Middle frontal gyrus (tissue), 1 donor: ENCODE results near the gene NELL2.

Experiments used
- DNase-seq: peaks from one replicate; pipeline ENCODE4 v3.0.0-alpha.2; 2015; ENCODE audit warnings: low spot score; ENCODE audit errors: extremely low spot score

The NELL2 gene

DNA sequence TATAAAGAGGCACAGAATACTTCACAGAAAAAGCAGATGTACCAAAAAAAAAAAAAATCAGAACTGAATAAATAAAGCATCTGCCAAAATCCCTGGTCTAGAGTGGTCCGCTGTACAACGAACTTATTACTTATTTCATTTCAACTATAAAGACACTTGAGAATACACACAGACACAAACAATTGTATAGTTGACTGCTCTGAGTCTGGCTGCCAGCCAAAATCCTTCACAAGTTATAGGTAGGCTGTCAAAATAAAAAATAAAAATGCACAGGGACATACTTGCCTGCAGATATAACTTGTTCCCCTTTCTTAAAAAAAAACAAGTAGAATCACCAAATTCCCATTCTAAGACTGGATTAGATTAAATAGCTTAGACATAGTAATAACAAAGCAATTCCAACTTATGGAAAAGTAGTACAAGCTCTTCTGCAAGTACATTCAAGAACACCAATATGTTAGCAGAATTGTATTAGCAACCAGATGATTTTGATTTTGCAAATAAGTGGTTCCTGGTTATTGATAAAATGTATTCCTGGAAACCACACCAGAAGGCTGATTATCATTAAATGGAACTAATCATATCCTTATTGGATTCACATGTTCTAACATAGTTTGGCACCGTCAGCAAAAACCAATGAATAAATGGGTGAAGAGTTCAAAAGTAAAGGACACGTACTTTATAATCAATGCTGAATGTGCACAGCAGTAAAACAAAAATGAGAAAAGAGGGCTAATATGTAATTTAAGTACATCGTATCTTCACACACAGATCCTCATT, 248.5 kb downstream of the NELL2 start:
- no peak for DNase-seq

DNA sequence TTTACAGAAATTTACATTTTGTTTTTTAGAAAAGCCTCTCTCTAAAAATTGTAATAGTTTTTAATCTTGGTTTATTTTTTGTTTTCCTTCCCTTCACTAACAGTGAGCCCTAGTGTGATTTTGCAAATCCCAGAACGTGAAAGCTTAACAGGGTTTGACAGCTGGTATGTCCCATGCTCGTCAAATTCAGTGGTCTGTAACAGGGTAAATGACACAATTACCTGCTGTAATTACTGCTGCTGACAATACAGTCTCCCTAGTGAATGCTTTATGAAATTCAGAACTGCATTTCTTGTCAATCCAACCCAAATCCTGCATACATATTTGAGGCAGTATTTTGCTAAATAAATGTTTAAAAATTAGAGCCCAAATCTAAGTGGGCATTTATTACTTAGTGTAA, 249.2 kb downstream of the NELL2 start:
- no peak for DNase-seq

DNA sequence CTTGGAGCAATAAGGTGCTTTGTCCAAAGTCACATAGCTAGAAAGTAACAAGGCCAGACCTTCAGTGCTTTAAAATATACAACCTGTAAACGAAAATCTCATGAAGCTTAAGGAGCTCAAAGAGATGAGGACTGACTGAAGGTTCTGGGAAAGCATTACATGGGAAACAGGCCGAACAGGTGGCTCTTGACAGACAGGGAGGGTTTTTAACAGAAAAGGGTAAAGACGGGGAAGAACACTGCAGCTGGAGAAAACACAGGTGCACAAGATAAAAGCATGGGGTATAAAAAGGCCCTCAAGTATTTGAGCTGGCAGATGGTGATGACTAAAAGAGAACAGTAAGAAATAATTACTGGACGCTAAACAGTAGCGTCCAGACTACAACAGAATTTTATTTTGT, 257.2 kb downstream of the NELL2 start:
- no peak for DNase-seq

DNA sequence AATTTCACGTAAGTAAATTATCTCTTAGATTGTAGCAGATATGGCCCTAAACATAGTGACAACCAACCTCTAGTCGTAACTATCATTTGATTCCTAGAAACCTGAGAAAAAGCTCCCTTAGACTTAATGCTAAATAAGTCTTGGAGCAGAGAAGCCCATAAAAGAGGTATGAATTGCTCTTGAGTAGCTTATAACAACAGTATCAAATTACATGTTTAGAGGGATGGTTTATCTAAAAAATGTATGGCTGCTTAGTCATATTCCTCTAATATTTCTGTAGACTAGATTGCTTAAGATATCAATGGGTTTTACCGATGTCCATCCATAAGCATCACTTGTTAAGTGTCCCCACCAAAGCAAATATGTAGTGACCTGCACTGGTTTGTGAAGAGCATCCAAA, 259.7 kb downstream of the NELL2 start:
- no peak for DNase-seq

DNA sequence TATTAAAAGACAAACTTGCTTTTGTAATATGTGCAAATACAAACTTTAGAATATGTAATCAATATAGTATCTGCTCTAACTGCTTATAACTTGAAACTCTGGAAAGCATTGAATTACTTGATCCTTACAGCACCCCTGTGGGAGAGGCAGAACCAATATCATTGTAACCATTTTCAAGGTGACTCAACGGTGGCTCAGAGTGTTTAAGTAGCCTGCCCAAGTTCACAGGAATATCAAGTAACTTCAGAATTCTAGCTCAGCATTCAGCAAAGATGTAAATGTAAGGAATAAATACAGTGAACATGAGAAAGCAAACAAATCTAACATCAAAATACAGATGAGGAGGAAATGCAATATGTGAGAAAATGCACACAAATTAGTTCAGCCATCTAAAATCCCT, 264.6 kb downstream of the NELL2 start:
- DNase-seq = no peak

DNA sequence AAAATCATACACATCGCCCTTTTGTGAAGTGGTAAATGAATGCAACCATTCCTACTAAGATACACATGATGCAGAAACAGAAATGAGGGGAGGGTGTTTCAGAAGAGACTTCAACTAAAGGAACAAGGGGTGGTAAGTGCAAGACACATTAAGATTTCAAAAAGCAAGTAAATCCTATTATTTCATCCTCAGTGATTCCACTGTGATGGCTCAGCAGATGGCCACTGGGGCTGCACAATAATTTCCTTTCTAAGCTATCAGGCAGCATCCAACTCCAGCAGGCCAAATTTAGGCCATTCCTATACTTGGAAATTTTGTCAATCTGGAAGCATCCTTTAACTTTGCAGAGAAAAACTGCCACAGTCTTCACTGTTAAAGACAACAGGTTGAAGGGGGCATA, 272.4 kb downstream of the NELL2 start:
- no peak for DNase-seq

DNA sequence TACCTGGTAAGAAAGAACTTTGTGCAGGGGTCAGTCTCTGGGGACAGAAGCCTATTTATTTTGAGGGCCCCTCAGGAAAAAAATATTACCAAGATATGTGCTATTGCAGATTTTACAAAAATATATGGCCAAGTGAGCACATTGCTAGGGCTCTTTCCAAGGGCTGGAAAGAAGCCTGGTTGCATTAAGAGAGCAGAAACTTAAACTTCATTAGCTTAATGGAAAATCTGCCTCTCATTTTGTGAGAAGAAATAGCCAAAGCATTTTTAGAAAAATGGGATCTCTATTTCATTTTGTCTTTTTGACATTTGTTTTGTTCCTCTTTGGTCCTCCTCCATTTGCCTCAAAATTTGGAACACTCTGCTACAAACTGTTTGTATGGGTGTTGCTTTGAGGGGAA, 283.5 kb downstream of the NELL2 start:
- no peak for DNase-seq

DNA sequence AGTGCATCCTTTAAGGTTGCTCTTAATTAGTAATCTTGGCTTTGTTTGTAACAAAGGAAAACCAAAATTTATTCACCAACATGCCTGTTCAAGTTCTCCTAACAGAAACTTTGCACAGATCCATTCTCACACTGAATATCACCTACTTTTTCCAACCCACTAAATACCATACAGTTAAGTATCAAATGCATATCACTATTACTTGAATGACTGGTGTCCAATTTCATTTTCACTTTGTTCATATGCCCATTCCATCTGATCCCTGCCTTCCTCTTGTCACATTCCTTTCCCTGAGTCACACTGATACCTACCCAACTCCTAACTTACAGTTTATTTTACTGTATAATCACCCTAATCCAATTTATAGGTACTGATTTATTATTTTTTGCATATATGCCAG, 286.4 kb downstream of the NELL2 start:
- DNase-seq = no peak

DNA sequence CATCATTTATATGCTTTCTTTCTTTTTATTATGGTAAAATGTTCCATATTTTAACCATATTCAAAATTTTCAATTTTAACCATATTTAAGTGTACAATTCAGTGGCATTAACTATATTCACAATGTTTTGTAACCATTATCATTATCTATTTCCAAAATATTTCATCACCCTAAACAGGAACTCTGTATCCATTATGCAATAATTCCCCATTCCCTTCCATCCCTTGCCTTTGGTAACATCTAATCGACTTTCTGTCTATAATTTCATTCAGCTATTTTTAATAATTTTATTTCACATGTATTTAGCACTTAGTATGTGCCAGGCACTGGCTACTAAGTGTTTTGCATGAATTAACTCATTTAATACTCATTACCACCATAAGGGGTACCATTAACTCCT, 287.5 kb downstream of the NELL2 start:
- DNase-seq = no peak

DNA sequence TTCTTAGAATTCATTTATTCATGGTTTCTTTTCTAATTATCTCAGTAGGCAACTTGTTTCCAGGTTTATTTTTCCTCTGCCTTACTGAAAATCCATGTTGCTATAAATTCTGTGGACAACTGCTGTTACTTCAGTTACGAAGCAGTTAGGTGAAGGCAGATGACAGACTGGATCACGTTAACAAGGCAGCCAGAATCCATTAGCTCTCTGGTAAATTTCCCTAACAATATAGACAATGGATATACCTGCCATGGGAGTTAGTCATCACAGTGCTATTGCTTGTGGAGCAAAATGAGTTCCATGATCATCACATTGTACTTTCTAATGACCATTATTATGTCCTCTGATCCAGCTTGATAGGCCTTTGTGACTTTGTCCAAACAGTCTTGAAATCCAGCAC, 291.5 kb downstream of the NELL2 start:
- DNase-seq = no peak

DNA sequence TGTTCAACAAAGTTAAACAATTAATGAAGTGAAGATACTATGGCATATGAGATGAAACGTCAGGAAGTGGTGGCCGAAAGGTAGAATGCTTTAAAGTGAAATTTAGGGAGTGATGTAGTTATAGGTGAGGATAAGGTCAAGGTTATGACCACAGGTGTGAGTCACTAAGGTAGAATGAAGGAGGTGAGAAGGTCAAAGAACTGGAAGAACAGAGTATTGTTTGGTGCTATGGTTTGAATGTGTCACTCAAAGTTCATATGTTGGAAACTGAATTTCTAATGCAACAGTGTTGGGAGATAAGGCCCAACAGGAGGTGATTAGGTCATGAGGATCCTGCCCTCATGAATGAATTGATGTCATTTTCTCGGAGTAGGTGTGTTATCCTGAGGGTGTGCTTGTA, 293.6 kb downstream of the NELL2 start:
- no peak for DNase-seq

DNA sequence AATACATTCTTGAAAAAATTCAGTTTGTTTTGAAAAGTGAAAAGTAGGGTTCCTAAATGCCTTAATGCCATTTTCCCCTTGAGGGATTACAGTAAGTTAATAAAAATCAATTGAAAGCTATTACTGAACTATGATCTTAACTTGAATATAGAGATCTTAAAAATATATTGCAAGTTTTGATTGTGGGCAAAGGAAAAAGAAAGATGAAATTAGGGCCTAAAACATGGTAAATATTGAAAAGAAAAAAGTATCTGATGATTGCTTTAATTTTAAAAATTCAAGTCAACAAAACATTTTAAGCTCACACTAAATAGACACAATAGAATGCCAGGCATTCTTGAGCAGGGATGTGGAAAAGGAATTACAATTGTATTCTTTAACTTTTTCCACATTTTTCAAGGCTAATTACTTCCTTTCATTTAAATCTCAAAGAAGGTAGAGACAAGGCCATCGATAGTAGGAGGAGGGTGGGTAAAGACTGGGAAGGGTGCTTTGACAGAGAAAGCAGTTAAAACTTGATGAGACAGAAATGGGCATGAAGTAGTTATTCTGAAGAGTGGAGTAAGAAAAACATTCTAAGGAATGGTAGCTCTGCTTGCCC, 294.4 kb downstream of the NELL2 start:
- no peak for DNase-seq

DNA sequence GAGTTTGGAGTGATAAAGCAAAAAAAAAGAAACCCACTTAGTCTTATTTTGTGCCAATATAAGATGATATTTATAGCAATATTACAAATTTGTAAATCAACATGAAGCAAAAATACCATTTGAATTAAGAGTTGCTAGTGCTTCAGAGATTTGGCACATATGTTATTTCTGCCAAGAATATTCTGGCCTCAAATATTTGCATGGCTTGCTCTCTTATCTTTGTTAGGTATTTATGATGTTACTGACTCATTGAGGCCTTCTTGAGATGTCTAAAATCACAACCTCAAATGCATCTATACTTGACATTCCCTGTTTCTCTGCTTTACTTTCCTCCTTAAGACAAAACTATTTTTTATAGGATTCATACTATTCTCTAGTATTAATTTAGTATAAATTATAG, 301.5 kb downstream of the NELL2 start:
- no peak for DNase-seq

DNA sequence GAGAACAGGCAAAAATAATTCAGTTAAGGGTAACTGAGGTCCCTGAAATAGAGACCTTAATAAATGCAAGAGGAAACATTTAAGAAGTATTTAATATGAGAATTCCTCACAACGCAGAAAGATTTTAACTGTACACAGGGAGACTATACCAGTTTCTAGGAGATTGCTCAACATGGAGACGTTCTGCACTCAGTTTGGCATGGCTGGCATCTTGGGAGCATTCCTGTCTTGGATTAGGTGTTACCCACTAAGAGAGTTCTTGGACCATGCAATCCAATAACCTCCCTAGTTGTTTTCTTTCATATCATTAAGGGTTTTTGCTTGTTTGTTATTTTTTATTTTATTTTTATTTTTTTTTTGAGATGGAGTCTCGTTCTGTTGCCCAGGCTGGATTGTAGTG, 302.4 kb downstream of the NELL2 start:
- no peak for DNase-seq

DNA sequence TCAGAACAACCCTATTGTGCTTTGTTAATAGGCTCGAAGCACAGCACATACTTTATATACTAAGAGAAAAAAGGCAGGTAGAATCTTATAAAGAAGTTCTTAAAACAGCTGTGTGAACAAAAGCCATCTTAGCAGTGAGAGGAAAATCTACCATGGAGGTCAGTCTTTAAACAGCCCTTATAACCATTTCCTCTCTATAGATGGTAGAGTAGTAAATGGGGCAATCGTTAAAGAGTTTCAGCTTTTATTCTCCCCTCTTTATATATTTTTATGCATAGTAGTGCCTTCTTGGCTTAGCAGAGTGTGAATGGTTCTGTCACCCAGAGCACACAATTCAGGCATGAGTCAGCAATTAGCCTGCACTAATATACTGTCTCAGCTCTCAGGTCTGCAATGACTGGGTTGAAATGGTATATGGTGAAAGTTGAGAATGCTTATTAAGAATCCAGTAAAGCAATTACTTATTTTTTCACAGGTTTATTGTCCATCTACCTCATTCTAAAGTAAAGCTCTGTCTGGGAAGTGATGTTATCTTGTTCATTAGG, 305.0 kb downstream of the NELL2 start:
- no peak for DNase-seq

DNA sequence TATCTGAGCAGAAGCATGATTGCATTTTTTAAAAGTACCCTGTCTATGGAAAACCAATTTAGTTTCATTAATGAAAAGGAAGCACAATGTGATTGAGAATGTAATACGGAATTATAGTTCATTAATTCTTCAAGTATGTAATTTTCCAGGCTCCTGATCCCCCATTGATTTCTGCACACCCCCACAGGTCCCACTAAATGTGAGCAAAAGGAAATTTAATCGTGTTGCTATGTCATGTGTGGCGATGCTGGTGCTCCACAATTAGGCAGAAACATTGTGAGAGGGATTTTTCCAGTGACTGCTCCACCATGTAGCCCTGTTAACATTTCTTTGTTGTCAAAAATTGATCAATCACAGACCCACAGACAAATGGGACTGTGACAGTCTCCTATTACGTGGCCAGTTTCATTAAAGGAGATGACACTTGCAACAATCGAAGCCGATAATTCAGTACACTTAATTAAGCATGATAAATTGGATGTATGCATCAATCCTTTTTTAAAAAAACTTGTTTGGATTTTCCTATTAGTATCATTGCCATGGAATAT, 306.0 kb downstream of the NELL2 start:
- no peak for DNase-seq

DNA sequence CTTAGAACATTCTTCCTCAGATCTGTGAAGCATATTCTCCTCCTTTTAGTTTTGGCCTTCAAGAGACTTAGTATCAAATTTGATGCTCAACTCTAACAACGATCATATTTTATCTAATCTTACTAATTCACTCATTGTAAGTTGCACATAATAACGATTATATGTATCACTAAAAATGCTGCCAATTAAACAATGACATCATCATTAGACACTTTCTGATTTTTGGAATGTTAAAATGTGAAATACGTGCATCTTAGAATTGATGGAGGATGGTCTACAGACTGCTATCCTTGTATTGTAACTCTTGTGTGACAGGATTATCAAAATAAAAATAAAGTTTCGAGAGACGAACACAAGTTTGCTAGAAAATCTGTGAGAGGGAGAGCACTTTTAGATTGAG, 311.0 kb downstream of the NELL2 start:
- no peak for DNase-seq

DNA sequence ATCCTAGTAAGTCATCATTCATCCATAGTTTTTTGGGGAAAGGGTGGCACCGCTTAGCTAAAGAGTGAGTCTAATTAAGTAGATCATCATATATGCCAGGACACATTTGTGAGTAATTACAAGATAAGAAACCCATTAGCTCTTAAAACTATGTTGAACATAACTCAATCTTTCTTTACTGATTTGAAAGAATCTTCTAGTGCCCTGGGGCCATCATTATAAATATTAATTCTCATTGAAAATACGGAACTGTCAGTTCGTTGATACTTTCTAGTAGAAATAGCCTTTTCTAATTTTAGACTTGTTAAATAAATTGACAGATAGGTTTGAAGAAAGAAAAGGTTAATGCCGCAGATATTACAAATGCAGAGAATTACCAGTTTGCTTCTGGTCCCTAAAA, 312.6 kb downstream of the NELL2 start:
- no peak for DNase-seq

DNA sequence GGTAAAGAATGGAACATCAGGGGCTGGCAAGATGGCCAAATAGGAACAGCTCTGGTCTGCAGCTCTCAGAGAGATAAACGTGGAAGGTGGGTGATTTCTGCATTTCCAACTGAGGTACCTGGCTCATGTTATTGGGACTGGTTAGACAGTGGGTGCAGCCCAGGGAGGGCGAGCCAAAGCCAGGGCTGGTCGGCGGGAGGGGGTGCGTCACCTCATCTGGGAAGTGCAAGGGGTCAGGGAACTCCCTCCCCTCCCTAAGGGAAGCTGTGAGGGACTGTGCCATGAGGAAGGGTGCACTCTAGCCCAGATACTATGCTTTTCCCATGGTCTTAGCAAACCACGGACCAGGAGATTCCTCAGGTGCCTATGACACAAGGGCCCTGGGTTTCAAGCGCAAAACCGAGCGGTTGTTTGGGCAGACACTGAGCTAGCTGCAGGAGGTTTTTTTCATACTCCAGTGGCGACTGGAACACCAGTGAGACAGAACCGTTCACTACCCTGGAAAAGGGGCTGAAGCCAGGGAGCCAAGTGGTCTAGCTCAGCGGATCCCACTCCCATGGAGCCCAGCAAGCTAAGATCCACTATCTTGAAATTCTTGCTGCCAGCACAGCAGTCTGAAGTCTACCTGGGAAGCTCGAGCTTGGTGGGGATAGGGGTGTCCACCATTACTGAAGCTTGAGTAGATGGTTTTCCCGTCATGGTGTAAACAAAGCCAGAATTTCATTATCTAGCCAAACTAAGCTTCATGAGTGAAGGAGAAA, 317.6 kb downstream of the NELL2 start:
- no peak for DNase-seq

DNA sequence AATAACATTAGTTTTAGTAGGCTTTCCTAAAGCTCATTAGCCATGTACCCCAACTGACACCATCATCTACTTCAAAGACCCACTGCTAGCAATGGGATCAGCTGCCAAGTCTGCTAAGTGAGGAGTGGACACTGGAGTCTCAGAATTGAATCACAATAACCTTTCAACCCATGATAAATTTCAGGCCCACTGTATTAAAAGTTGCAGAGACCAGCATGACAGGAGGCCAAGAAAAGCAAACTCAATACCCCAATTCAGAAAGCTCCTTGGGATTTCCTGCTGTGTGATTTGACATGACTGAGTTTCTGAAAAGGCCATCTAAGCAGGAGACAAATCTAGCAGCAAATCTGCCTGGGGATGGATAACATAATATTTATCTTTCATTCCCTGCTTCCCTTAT, 320.7 kb downstream of the NELL2 start:
- DNase-seq = no peak

DNA sequence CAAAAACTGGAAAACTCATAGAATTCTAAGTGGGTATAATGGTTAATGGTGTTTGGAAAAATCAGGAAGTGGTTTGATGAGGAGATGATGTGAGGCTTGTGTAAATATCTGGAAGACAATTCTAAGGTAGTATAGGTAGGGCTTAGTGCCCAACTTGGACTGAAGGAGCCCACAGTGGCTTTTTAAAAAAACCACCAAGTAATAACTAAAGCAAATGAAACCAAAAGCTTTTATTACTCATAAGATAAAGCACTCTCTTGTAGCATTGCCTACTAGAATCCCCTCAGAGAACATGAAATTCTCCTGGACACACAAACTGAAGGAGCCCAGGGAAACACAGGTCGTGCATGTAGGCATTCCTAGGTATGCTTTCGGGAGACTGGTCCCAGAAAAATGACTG, 324.5 kb downstream of the NELL2 start:
- DNase-seq = no peak

DNA sequence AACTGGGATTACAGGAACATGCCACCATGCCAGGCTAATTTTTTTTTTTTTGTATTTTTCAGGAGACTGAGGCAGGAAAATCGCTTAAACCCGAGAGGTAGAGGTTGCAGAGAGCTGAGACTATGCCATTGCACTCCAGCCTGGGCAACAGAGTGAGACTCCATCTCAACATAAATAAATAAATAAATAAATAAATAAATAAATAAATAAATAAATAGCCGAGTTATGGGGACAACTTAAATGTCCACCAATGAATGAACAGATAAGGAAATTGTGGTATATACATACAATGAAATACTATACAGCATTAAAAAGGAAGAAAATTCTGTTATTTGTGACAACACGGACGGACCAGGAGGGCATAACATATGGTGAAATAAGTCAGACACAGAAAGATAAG, 325.7 kb downstream of the NELL2 start:
- DNase-seq = no peak
